Liver (tissue), 3 donors: ENCODE measurements around the gene SYT13.

ENCODE experiments used
- ATF3 ChIP-seq: IDR thresholded peaks from 2 replicates; pipeline ENCODE4 v1.6.1; 2016; ENCODE audit warnings: antibody characterized with exemption
- CTCF ChIP-seq: fragments of 150-350 bp; IDR thresholded peaks from 2 replicates; pipeline ENCODE4 v1.5.1; 2017; ENCODE audit warnings: improper control_type of control experiment, low read depth, low read length; ENCODE audit not compliant: missing input control
- EGR1 ChIP-seq, 2 donors: IDR thresholded peaks; 2 replicates each; pipeline ENCODE4 v1.6.1; 2016 to 2018; ENCODE audit warnings: antibody characterized with exemption in 2 of 2, low read depth in 2 of 2
- GABPA ChIP-seq, 2 donors: IDR thresholded peaks in 1 of 2; conservative IDR thresholded peaks in 1 of 2; 2 replicates each; pipeline ENCODE4 v1.6.1; 2016; ENCODE audit warnings: antibody characterized with exemption in 2 of 2, mild to moderate bottlenecking in 1 of 2, moderate library complexity in 1 of 2
- HNF4A ChIP-seq, 2 donors: conservative IDR thresholded peaks; 2 replicates each; pipeline ENCODE4 v1.6.1; 2016; ENCODE audit warnings: antibody characterized with exemption in 2 of 2, mild to moderate bottlenecking in 2 of 2
- HNF4G ChIP-seq: IDR thresholded peaks from 2 replicates; pipeline ENCODE4 v1.6.1; 2016; ENCODE audit warnings: antibody characterized with exemption
- JUND ChIP-seq, 2 donors: IDR thresholded peaks; 2 replicates each; pipeline ENCODE4 v1.6.1; 2016; ENCODE audit warnings: antibody characterized with exemption in 2 of 2
- MAX ChIP-seq: IDR thresholded peaks from 2 replicates; pipeline ENCODE4 v1.6.1; 2016; ENCODE audit warnings: antibody characterized with exemption
- NR2F2 ChIP-seq: IDR thresholded peaks from 2 replicates; pipeline ENCODE4 v1.6.1; 2016; ENCODE audit warnings: antibody characterized with exemption
- RAD21 ChIP-seq, 2 donors: IDR thresholded peaks; 2 replicates each; pipeline ENCODE4 v1.6.1; 2016; ENCODE audit warnings: antibody characterized with exemption in 2 of 2, mild to moderate bottlenecking in 2 of 2
- REST ChIP-seq: IDR thresholded peaks from 2 replicates; pipeline ENCODE4 v1.6.1; 2016; ENCODE audit warnings: antibody characterized with exemption, mild to moderate bottlenecking
- SP1 ChIP-seq: IDR thresholded peaks from 2 replicates; pipeline ENCODE4 v1.6.1; 2018; ENCODE audit warnings: antibody characterized with exemption, mild to moderate bottlenecking
- TAF1 ChIP-seq: conservative IDR thresholded peaks from 2 replicates; pipeline ENCODE4 v1.6.1; 2016; ENCODE audit warnings: antibody characterized with exemption, mild to moderate bottlenecking
- YY1 ChIP-seq: IDR thresholded peaks from 2 replicates; pipeline ENCODE4 v1.6.1; 2016; ENCODE audit warnings: antibody characterized with exemption, mild to moderate bottlenecking
- donor health status: healthy.
- donor health status: healthy.

GRCh38 chr11:45318516-45318915, 32.4 kb upstream of the SYT13 start:
- TF ChIP-seq CTCF = no peak
- no peak for TF ChIP-seq YY1
- no peak for TF ChIP-seq REST
- TF ChIP-seq HNF4G = no peak
- TF ChIP-seq RAD21 (IDR thresholded peaks at IDR 0.05) = no peak
- TF ChIP-seq JUND (IDR thresholded peaks at IDR 0.05) = no peak
- TF ChIP-seq SP1 = no peak
- TF ChIP-seq NR2F2 = no peak
- no peak for TF ChIP-seq GABPA (IDR thresholded peaks at IDR 0.05 in 1 of 2, conservative IDR thresholded peaks at IDR 0.05 in 1 of 2)
- TF ChIP-seq ATF3 = no peak
- no peak for TF ChIP-seq HNF4A (conservative IDR thresholded peaks at IDR 0.05)
- no peak for TF ChIP-seq EGR1 (IDR thresholded peaks at IDR 0.05; ENCODE audit: low read depth in 2 of 2)
- TF ChIP-seq MAX = no peak
- no peak for TF ChIP-seq TAF1
